Left lung (tissue), 10 donors: ENCODE results near the gene OBP2B. TPM values are rescaled to one million over a fixed set of nuclear protein-coding genes. Genes with fewer than 3 reads are reported as not detected.
"Not testable (repeated sequence)": the region's sequence is repeated elsewhere in the genome, so short reads cannot be mapped to it uniquely, and the experiment has no call there.

Source experiments
- ATAC-seq: fragments of 200-7000 bp; cut with Tn5 transposase; one replicate; pipeline ENCODE4 v1.9.1; 2020; ENCODE audit warnings: moderate library complexity
- DNase-seq, 4 donors: peaks; one replicate each; pipeline ENCODE4 v3.0.0-alpha.2; 2013 to 2020
- H3K27ac ChIP-seq, 2 donors: fragments of 200-600 bp; sonication (generic) in 1 of 2; one replicate each; pipeline versions ENCODE4 v1.5.0 to v1.8.0; 2020 to 2021
- H3K27me3 ChIP-seq, 2 donors: fragments of 200-600 bp; sonication (generic) in 1 of 2; one replicate each; pipeline versions ENCODE4 v1.5.0 to v1.8.0; 2020 to 2021
- H3K36me3 ChIP-seq, 2 donors: fragments of 200-600 bp; sonication (generic) in 1 of 2; one replicate each; pipeline versions ENCODE4 v1.5.0 to v1.8.0; 2020 to 2021
- H3K4me1 ChIP-seq, 2 donors: fragments of 200-600 bp; one replicate each; pipeline ENCODE4 v1.8.0; 2021
- H3K4me3 ChIP-seq, 2 donors: fragments of 200-600 bp; sonication (generic) in 1 of 2; one replicate each; pipeline versions ENCODE4 v1.5.0 to v1.8.0; 2020 to 2021; ENCODE audit warnings: mild to moderate bottlenecking in 1 of 2
- H3K9me3 ChIP-seq, 2 donors: fragments of 200-600 bp; sonication (generic) in 1 of 2; one replicate each; pipeline versions ENCODE4 v1.5.0 to v1.8.0; 2020 to 2021
- CTCF ChIP-seq, 2 donors: fragments of 200-600 bp; sonication (generic) in 1 of 2; IDR thresholded peaks; one replicate each; pipeline versions ENCODE4 v1.5.0 to v1.8.0; 2021; ENCODE audit warnings: antibody characterized with exemption in 2 of 2
- intact Hi-C, 2 donors: fragments of 100-400 bp; cut with DNase I; formaldehyde crosslinking; loops; one replicate each; pipeline versions ENCODE4 v1.11.2 to v1.14.2; 2022
- polyA plus RNA-seq, 6 donors: library from polyadenylated mRNA; unstranded; fragments of 120-200 nt; gene quantifications; one replicate each; pipeline ENCODE4 v1.2.1, GENCODE V29; 2013; ENCODE audit not compliant: insufficient read length in 6 of 6
- total RNA-seq, 2 donors: library from RNA; stranded (reverse); fragmentation: NEBNext Ultra II Directional; extraction: Animal tissue kit (Norgen Biotek cat#: 25700); gene quantifications; one replicate each; pipeline ENCODE4 v1.2.1, GENCODE V29; 2021
- donor health status: DM: no; HTN: yes; CAD: no.
- donor health status: DM: no; HTN: no; CAD: no.

OBP2B gene
- total and polyA plus RNA-seq, 8 donors, result not detected

- H3K4me1 ChIP-seq, result no peaks in the 10 kb centered on the region
- ATAC-seq, result no peak
- H3K9me3 ChIP-seq, result no peaks in the 10 kb centered on the region
- H3K27me3 ChIP-seq, result peaks cover 0 to 55% of the 10 kb centered on the region in 2 donors
- no peaks in the 10 kb centered on the region for H3K36me3 ChIP-seq
- peak in 1 of 4 donors; percentile 24 for DNase-seq
- H3K27ac ChIP-seq, result no peak overlapping the region
- intact Hi-C loops, result no loop called here
- no peak for TF ChIP-seq CTCF (IDR thresholded peaks at IDR 0.05)
- H3K4me3 ChIP-seq, result no peak overlapping the region
Measured at GRCh38 chr9:133207540-133208170, 1.4 kb downstream of the OBP2B start.

DNA sequence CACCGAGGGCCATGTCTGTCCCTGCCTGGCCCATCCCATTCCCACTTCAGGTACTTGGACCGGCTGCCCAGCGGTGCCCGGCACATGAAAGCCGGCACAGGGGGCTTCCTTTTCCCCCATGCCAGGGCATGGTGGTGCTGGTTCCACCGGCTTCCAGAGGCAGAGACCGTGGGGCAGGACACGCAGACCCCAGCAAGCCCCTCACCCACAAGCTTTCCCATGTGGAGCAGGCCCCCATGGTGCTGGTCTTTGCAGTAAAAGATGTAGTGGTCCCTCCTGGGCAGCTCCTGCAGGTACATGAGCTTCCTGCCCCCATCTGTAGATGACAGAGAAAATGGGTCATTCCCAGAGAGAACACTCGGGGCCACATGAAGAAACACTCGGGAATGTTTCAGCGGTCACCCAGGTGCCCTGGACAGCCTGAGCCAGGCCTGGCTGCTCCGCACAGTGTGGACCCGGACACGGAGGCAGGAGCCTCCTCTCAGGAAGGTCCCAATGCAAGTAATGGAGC is 2.0 kb downstream of the OBP2B start:
- intact Hi-C loops, result no loop called here

GRCh38 chr9:133205996-133206931 is 2.8 kb downstream of the OBP2B start:
- H3K4me3 ChIP-seq, result no peak overlapping the region
- no peaks in the 10 kb centered on the region for H3K9me3 ChIP-seq
- peaks cover 0 to 61% of the 10 kb centered on the region in 2 donors for H3K27me3 ChIP-seq
- peak in 1 of 4 donors; percentile 62 for DNase-seq
- TF ChIP-seq CTCF (IDR thresholded peaks at IDR 0.05), result no peak
- H3K4me1 ChIP-seq, result no peaks in the 10 kb centered on the region
- H3K36me3 ChIP-seq, result no peaks in the 10 kb centered on the region
- intact Hi-C loops, result no loop called here
- no peak overlapping the region for H3K27ac ChIP-seq
- ATAC-seq, result no peak

More for the DNA sequence above, 2.0 kb downstream of the OBP2B start:
- no peaks in the 10 kb centered on the region for H3K4me1 ChIP-seq
- ATAC-seq (no peak), DNase-seq (peak in 1 of 4 donors; percentile 41)
- H3K4me3 ChIP-seq, result no peak overlapping the region
- peaks cover 0 to 55% of the 10 kb centered on the region in 2 donors for H3K27me3 ChIP-seq
- H3K9me3 ChIP-seq, result no peaks in the 10 kb centered on the region
- H3K27ac ChIP-seq, result no peak overlapping the region
- no peak for TF ChIP-seq CTCF (IDR thresholded peaks at IDR 0.05)
- no peaks in the 10 kb centered on the region for H3K36me3 ChIP-seq

- ATAC-seq, intact Hi-C loops, H3K4me3 ChIP-seq, H3K27ac ChIP-seq, H3K36me3 ChIP-seq, DNase-seq, H3K9me3 ChIP-seq, H3K4me1 ChIP-seq: not testable (repeated sequence)
- peaks cover 0 to 68% of the 10 kb centered on the region in 2 donors for H3K27me3 ChIP-seq
Measured at GRCh38 chr9:133205481-133205887, 3.6 kb downstream of the OBP2B start.

DNA sequence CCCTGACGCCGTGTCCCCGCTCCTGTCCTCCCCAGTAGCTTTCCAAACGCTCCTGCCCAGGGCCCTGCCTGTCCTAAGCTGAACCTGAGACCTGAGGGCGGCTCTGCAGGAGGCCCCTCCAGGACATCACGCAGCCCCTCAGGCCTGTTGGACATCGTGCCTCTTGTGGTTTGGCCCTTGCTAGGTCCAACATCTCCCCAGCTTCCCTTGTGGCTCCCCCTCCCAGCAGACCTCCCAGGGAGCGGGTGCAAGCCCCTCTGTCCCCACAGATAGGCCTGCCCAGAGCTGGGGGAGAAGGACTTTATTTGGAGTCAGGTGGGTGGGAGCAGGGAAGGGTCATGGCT is 4.1 kb downstream of the OBP2B start:
- Histone ChIP-seq H3K4me3 (no peak overlapping the region), H3K9me3 (no peaks in the 10 kb centered on the region), H3K27ac (no peak overlapping the region), H3K4me1 (no peaks in the 10 kb centered on the region), H3K36me3 (no peaks in the 10 kb centered on the region), H3K27me3 (peaks cover 0 to 70% of the 10 kb centered on the region in 2 donors)
- TF ChIP-seq CTCF (IDR thresholded peaks at IDR 0.05), result no peak
- ATAC-seq (no peak), DNase-seq (no peak)
- intact Hi-C loops, result no loop called here
